ENCODE data around the gene RASA3. TPM values are rescaled to one million over a fixed set of nuclear protein-coding genes. Genes with fewer than 3 reads are reported as not detected.
"Not testable (repeated sequence)": the region's sequence is repeated elsewhere in the genome, so short reads cannot be mapped to it uniquely, and the experiment has no call there.

Gene RASA3
- polyA plus RNA-seq, 1 donor: 11.5 TPM

DNA sequence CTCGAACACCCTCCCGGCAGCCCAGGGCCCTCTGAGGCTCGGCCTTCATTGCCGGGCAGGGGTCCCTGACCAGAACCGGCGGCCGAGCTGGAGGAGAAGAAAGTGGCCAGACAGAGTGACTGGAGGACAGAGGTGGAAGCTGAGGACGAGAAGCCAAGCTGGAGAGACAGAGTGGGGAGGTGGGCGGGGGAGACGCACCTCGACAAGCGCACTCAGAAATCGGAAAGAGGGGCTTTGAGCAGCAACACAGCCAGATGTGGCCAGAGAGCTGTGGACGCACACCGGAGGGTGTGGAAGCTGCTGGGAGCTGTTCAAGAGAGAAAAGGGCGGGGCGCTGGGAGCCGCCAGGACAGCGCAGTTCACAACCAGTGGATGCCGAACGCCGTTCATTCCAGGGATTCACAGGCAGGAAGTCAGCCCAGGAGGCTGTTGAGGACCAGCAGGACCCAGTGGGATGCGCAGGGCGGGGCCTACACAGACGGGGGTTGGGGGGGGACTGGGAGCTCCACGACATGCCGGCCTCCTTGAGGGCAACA, 130.3 kb downstream of the RASA3 start:
- DNase-seq: no peak

DNA sequence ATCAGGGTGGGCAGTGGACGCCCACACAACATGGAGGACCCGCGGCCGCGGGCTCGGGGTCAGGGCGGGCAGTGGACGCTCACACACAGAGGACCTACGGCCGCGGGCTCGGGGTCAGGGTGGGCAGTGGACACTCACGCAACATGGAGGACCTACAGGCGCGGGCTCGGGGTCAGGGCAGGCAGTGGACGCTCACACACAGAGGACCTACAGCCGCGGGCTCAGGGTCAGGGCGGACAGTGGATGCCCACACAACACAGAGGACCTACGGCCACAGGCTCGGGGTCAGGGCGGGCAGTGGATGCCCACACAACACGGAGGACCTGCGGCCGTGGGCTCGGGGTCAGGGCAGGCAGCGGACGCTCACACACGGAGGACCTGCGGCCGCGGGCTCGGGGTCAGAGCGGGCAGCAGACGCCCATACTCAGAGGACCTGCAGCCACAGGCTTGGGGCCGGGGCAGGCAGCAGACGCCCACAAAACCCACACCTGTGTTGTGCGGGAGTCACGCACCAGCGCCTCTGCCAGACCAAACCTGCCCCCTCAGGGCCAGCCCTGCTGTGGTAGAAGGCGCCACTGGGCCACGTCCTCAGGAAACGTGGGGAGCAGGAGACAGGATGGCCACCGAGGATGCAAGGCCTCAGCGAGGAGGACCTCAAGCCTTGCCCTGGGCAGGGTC, 131.0 kb downstream of the RASA3 start:
- no peak for DNase-seq

DNA sequence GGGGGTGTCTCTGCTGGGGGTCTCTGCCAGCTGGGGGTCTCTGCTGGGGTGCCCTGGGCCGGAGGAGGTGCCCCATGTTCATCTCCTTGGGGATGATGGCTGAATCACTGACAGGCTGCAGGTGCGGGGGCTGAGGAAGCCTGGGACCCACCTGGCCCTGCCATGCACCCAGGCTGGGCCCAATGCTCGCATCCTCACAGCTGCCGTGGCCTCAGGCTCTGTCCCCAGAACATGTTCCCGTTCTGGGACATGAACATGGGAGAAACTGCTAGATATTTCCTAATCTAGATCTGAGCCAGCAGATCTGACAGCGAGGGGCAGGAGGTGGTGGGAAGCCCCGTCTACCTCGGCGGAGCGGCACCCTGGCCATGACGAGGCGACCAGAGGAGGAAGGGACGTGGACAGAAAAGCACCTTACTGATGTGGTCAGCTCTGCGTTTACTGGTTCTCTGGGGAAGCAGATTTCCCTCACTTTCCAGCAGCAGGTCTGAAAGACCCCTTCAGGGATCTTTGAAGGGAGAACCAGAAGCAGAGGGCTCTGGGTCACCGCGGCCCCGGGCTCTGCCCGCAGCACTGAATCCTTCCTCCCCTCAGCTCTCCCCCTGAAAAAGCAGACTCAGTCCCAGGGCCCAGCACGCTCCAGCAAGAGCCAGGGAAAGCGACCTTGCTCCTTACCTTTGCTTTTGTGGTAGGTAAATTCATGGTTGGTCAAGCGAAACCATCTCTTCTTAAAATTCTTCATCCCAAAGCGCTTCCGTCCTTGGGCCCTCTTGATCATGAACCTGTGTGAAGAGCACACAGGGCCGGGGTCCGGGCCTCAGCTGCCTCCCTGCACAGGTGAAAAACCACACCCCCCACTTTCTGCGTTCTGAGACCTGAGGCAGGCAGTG, 132.0 kb downstream of the RASA3 start:
- no peak for DNase-seq

DNA sequence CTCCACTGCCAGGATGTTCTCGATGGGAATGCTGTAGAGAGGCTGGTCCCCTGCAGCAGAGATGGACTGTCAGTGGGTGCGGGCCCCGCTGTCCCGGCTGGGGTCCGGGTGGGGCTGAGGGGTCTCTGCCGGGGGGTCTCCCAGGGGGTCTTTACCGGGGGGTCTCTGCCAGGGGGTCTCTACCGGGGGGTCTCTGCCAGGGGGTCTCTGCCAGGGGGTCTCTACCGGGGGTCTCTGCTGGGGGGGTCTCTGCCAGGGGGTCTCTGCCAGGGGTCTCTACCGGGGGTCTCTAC, 132.9 kb downstream of the RASA3 start:
- DNase-seq: no peak

DNA sequence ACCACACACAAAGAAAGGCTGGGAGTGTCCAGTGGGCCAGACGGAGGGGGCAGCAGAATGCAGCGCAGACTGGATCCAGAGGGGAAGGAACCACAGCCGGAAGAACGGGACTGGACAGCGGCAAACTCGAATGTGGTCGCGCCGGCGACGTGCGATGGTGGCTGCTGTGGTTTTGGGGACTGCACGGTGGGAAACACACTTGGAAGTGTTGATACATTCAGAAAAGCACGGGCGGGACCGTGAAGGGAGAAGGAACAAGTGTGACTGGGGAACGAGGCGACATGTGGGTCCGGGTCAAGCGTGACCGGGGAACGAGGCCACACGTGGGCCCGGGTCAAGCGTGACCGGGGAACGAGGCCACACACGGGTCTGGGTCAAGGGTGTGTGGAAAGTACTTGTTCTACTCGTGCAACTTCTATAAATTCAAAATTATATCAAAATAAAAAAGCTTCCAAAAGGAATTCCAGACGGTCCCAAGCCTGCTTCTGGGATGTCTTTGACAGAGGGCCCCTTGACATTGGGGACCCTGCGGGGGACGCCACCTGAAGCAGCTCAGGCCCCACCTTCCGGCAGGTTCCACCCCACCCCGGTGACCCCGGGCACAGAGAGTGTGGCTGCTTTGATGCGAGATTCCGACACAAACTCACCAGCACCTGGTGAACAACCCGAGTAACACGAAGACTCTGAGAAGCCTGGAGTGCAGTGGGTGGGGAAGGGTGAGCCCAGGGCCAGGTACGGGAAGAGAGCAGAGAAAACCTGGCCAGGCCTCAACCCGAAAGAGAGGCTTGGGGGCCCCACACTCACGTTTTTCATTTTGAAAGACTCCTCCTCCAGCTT, 133.4 kb downstream of the RASA3 start:
- no peak for DNase-seq

DNA sequence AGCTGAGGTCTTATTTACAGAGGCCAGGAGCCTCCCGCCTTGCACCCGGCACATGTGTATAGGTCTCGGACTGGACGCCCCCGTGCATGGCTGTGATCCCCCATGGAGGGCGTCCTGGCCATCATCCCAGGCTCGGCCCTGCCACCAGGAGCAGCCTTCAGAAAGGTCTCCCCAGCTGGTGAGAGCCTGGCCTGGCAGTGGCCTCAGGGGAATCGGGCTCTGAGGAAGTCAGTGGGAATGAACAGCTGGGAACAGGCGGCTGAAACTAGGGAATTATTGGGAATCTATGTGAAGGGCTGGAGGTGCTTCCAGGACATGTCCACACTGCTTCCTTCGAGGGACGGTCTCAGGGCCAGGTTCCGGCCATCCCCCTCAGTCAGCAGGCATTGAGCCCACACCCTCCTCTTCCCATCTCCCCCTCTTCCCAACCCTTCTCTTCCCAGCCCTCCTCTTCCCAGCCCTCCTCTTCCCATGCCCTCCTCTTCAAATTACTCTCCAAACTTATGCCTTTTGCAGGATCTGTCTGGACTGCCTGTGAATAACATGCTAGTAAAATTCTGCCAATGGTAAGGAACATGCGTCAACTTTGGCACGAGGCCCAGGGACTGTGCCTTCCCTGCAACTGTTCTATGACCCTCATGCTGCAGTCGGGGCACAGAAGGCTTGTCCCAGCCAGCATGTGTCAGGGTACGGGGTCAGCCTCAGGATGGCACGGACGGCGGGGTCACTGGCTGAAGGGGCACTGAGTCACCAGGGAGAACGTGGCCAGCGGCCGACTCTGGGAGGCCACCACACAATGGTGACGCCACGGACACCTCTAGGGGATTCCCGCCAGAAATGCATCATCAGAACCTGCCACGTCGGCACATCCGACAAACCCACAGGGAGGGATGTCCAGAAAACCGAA, 134.3 kb downstream of the RASA3 start:
- no peak for DNase-seq

DNA sequence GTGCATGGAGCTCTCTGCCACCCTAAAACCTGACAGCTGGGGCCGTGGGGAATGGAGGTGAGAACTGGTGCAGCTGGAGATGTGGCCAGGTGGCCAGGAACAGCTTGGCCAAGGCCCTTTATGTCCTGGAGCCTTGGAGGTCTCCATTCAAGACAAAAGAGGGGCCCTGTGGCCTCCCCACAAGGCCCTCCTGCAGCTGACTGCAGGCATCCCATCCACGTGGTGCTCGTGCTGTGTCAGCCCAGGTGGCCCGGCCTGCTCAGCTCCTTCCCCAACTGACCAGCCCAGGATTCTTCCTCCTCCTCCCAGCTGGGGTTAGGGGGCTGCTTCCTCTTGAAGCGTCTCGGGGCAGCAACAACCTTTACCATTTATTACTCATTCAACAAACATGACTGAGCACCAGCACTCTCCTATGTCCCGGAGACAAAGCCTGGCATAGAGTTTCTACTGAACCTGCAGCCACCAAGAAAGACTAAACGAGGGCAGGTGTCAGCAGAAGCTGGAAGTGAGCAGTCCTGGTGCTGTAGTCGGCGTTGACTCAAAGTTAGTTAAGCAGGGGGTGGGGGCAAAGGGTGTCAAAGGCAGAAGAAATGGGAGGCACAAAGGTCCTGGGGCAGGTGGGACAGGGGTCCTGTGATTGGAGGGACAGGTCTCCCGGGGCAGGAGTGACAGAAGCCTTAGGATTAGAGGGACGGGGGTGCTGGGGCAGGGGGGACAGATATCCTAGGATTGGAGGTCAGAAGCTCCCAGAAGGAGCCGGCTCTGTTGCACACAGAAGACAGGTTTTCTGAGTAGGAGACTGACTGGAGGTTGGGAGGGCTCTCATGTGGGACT, 135.3 kb downstream of the RASA3 start:
- no peak for DNase-seq

DNA sequence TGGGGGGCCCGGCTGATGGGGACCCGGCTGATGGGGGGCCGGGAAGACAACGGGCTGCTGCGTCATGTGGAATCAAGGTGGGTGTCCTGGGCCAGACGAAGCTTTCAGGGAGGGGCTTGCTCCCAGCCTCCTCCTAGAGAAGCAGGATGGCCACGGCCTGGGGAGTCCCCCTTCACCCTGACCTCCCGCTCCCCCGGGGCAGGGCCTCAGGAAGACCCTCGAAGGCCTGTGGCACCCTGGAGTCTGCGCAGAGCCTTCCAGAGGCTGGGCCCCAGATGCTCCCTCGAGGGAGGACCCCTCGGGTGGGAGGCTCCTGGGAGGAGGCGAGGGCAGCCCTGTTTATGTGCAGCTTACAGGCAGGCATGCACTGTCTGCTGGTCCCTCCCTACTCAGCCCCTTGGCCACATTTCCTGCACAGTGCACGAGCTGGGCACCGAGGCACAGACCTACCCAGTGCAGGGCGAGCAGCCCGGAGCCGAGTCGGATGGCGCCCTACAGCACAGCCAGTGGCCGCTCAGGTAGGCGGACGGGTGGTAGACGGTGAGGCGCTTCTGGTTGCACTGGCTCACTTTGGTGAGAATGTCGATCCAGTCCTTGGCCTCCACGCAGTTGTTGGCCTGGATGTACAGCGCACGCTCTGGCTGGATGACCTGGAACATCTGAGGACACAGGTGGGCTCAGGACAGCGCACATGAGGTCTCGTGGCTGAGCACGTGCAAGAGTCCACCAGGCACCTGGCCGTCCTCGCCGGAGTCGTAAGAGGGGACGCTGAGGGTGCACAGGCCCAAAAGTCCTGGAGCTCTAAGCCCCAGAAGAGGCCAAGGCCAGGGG, 136.1 kb downstream of the RASA3 start:
- no peak for DNase-seq

DNA sequence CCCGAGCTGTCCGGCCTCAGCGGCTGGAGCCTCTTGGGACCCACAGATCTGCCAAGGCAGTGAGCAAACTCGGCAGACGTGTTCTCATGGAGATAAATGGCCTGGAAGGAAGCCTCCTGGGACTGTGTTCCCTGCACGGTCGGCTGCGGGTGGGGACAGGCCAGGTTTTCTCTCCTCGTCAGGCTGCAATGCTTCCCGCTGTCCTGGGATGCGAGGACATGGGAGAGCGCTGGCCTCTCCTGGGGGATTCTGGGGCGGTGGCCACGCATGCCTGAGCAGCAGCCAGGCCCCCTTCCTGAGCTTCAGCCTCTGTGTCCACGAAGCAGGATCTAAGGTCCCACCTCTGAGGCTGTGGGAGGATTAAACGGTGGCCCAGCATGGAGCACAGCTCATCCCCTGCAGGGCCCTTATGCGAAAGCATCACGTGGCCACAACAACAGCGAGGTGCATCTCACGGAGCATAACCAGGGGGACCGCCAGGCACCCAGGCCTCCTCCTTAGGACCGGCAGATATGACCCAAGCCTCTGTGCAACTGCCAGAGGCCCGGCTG, 137.3 kb downstream of the RASA3 start:
- DNase-seq: no peak

DNA sequence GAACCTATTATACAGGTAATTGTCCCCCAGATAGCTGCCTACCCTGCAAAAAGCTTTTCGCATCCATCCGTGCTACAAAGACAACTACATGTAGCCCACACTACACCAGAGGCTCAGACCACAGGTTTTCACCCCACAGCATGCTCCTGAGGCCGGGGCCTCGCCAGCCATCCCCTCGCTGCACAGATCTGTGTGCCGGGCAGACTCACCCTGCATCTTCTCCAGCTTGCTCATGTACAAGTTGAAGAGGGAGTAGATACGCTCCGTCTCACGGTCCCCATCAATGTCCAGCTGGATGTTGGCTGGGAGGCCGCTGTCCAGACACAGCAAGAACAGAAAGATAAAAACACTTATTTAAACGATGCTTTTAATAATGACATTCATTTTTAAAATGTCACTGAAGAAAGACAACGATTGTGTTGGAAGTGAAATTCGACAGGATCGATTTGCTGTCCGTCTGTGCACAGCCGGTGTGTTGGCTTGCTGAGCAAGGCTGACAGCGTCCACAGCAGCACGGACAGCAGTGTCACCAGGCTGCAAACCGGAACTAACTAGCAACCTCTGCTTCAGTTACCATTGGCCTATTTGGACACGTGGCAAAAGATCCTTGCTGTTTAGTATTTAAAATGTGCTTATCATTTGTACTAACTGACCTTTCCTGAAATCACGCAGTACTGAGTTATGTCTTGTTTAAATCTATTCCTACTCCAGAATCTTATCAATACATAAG, 140.0 kb downstream of the RASA3 start:
- no peak for DNase-seq

DNA sequence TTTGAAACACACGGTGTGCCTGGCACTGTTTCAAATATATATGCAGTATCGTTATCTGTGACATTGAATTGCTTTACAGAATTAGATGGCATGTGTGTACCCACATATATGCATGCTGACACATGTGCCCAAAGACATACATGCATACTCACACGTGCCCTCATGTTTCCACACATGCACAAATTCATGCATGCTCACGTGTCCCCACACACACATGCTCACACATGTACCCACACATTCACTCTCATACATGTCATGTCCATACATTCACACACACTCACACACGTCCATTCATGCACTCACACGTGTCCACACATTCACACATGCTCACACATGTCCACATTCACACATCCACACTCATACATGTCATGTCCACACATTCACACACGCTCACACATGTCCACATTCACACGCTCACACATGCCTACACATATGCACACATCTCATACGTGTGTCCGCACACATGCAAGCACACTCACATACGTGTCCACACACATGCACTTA, 140.7 kb downstream of the RASA3 start:
- DNase-seq: no peak

DNA sequence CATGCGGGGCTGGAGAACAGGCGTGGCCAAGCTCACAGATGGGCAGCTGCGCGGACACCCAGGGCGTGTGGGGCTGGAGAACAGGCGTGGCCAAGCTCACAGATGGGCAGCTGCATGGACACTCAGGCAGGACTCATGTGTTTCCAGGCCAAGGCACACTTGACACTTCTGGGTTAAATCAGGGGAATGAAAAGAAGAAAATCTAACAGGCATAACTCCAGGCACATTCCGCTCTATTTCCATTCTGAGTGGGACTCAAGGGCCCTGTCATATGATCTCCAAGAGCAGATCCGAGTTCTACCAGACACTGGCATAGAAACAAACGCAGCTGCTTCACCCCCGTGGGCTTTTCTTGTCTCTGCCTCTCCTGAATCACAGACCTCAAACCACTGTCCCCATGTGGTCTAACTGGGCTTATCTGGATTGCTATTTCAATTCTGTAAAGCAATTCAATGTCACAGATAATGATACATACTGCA, 141.2 kb downstream of the RASA3 start:
- DNase-seq: no peak

DNA sequence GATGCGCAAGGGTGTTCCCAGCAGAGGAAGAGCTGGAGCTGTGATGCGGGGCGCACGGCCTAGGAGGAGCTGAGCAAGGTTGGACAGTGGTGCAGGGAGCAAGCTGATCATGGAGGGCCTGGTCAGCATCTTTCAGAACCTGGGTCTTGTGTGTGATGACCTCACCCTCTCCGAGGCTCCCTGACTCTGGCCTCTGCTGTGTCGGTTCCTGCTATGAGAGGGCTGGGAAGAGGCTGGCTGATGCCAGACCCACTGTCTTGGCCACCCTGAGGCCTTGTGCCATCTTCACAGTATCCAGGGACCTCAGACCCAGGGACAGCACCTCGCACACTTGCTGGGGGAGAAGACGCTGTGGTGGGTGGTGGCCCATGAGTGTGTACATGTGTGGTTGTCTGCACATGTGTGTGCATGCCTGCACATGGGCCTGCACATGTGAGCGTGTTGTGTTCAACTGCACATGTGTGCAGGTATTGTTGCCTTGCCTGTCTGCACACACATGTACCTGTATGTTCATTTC, 142.0 kb downstream of the RASA3 start:
- DNase-seq: no peak

DNA sequence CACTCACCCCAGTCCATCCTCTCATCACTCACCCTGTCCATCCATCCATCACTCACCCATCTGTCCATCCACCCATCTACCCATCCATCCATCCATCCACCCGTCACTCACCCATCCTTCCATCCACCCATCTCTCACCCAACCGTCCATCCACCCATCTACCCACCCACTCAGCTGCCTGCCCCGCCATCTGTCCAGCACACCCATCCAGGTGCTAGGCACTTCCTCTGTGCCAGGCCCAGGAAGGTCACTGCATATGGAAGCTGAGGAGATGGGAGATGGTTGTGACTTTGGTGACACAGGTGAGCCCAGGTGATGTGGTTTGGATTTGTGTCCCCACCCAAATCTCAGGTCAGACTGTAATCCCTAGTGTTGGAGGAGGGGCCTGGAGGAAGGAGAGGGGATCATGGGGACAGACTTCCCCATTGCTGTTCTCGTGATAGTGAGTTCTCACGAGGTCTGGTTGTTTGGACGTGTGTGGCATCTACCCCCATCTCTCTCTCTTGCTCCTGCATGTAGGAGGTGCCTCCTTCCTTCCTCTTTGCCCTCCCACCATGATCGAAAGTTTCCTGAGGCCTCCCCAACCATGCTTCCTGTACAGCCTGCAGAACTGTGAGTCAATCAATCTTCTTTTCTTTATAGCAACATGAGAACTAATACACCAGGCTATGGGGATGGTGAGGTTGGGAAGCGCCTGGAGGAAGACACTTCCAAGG, 142.7 kb downstream of the RASA3 start:
- no peak for DNase-seq

DNA sequence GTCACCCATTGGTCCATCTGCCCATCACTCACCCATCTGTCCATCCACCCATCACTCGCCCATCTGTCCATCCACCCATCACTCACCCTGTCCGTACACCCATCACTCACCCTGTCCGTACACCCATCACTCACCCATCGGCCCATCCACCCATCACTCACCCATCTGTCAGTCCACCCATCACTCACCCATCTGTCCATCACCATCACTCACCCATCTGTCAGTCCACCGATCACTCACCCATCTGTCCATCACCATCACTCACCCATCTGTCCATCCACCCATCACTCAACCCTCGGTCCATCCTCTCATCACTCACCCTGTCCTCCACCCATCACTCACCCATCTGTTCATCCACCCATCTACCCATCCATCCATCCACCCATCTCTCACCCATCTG, 143.6 kb downstream of the RASA3 start:
- DNase-seq: not testable (repeated sequence)

DNA sequence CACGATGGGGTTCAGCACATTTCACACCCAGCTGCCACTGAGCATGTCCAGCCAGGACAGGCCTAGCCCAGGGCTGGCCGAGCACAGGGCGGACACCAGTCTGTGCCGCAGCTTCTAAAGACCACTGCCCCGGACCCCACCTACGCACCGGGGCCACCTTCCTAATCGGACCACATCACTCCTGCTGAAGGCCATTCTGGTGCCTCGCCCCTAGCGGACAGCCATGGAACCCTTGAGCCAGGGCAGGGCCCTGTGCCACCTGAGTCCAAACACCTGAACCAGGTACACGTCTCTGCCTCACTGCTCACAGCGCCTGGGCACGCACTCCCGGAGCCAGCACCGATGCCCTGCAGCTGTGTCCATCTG, 150.1 kb downstream of the RASA3 start:
- no peak for DNase-seq

DNA sequence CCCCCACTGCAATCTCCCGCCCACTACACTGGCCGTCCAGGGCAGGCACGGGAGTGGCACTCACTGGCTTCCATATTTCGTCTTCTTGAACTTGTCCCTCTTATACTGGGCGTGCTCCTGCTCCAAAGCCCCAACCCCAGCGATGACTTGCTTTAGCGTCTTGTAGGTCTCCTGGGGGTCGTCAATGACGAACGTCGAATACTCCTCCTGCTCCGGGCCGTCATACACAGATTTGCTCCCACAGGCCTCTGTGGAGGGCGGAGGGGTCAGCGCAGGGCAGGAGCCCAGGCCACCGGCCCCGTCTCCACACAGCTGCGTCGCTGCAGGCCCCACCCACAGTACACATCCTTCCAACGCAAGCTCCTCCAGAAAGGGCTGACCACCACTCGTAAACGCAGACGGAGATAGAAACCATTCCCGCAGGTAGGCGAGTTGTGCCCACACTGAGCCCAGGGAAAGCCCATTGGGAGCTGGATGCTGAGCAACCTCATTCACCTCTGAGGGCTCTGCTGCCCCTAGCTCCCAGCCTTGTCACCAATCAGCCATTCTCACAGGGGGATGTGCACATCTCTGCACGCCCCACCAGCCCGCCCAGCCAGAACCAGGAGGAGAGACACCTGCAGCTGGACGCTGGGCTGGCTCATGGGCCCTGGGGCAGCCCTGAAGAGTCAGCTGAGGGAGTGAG, 150.7 kb downstream of the RASA3 start:
- no peak for DNase-seq

Data from left kidney (tissue), 2 donors.